Measurements from ENCODE around the gene DCST1.

Gene DCST1

DNA sequence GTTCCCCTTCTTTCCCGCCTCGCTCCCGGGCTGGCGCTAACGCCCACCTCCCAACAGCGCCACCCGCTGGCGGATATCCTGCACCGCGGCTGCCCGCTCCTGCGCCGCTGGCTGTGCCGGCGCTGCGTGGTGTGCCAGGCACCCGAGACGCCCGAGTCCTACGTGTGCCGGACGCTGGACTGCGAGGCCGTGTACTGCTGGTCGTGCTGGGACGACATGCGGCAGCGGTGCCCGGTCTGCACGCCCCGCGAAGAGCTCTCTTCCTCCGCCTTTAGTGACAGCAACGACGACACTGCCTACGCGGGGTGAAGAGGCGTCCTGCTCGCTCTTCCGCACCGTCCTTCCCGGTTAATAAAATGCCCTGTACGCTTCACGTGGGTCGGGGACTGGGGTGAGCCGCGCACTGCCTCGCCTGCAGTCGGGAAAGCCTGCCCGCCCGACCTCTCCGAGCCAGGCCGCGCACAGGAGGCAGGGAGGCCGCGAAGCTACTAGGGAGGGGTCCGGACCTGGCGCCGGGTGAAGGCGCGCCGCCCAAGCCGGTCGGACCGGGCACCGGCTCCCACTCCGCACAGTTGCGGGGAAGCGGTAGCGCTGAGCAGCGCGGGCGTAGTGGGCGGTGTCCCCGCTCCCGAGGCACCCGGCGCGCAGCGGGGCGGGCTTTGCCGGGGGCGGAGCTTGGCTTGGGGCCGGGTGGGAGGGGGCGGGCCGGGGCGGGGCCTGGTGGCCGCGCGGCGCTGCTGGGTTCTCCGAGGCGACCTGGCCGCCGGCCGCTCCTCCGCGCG lies 17.1 kb downstream of the DCST1 start, which contains the start of gene ADAM15:
ADAM15 (plus strand) TSS at position 757 of the 782 bp plus-strand sequence. CDS start 71 bp downstream, outside the sequence.
- DNase-seq: peak in 55 of 58 donors; percentile 21 to 83 (median 72)

DNA sequence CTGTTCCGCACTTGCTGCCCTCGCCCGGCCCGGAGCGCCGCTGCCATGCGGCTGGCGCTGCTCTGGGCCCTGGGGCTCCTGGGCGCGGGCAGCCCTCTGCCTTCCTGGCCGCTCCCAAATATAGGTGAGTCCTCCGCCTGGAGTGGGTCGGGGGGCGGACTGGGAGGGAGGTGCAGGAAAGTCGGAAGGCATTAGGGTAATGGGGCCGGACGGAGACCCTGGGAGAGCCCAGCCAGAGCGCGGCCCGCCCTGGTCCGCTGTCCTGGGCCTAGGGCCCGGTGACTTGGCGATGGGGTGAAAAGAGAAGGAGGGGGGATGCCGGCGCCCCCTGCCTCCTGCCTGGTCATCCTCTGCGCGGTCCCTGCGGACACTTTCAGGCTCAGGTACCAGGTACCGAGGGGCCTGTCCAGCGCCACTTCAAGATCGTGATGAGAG lies 17.7 kb downstream of the DCST1 start:
- DNase-seq: peak in 4 of 58 donors; percentile 40 to 63 (median 56)

DNA sequence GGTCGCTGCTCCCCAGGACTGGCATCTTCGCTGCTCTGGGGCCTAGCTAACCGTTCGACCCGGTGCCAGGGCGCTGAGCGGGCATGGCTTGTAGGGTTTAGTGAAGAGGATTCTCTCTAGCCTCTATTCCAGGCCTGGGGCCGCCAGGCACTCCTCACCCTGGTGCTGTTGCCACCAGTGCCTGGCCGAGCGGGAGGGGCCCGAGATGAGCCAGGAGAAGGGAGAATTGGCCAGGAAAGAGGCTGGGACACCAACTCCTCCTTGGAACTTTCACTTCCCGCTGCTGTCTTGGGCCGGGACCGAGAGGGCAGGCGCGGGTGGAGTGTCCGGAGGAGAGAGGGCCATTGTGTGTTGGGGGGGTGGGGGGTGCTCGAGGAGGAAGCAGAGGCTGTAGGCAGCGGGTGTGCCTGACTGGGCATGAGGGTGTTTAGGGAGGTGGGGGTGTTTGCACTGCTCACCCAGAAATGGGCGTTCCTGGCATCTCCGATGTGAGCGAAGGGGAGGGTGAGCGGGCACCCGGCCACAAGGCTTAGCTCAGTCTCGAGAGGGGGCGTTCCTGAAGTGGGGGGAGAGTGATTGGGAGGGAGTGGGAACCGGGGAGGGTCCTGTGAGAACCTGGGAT lies 18.3 kb downstream of the DCST1 start:
- peak in 44 of 58 donors; percentile 4 to 63 (median 41) for DNase-seq

DNA sequence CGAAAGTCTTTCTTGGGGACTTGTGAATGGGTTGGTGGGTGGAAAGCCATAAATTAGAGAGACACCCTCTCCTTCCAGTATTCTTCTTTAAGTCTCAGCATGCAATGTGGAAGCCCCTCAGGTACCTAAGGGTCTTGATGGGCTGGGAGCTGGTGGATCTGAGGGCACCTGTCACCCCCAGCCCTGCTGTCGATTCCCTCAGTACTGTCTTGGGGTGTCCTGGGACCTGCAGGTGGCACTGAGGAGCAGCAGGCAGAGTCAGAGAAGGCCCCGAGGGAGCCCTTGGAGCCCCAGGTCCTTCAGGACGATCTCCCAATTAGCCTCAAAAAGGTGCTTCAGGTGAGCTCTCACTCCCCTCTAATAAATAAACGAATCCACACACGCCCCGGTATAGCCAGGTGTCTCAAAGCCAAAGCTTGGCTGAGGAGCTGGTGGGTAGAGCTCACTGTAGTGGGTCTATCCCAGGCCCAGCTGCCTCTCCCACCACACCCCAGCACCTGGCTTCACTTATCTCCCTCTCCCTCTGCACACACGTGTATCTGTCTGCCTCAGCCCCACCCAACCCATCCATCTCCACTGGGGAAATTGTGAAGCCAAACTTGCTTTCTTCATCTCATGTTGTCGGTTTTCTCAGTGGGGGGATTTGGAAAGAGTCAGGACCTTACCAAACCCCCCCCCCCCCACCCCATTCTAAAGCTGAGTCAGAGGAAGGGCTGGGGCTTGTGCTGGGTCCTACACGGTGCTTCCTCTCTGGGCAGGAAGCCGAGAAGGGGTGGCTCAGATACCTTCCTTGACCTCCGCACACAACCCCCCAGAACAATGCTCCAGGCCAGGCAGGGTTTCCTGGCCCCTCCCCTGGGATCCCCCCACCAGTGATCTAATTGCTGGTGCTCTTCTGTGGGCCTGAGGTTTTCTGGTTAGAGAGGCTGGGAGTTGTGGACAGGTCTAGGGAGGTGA lies 19.1 kb downstream of the DCST1 start:
- peak in 1 of 58 donors; percentile 11 for DNase-seq

DNA sequence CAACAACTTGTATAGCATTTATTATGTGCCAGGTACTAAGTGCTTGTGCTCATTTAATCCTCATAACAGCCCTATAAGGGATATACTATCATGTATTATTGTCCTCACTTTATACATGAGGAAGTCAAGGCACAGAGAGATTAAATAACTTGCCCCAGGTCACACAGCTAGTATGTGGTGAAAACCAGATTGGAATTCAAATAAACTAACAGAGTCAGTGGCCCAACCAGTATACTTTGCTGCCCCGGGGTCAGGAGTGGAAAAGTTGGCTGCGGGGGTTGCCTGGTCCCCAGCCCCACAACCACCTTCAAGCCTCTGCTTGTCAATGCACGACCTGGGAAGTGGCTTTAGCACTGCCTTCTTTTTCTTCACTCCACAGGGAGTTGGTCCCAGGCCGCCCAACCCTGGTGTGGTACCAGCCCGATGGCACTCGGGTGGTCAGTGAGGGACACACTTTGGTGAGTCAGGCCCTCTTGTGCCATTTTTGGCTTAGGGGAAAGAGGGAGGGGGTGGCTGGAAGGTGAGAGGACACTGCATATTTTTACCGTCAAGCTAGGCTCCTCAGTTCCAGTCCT lies 20.0 kb downstream of the DCST1 start:
- no peak for DNase-seq

DNA sequence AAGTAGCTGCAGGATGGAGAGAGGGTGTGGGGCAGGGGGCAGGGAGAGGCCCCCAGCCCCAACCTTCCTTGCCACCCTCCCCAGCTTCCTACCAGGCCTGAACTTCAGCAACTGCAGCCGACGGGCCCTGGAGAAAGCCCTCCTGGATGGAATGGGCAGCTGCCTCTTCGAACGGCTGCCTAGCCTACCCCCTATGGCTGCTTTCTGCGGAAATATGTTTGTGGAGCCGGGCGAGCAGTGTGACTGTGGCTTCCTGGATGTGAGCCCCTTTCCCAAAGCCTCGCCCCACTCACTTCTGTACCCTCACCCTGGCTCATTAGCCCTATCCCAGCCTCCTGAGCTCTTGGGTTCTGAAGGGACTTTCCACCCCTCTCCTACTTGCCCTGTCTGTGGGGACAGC lies 23.5 kb downstream of the DCST1 start:
- no peak for DNase-seq

DNA sequence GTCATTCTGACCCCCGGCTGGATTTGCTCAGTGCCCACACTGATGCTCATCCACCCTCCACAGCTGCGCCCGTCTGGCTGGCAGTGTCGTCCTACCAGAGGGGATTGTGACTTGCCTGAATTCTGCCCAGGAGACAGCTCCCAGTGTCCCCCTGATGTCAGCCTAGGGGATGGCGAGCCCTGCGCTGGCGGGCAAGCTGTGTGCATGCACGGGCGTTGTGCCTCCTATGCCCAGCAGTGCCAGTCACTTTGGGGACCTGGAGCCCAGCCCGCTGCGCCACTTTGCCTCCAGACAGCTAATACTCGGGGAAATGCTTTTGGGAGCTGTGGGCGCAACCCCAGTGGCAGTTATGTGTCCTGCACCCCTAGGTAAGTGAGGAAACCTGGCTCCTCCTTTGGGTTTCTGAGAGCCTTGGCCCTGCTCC lies 24.2 kb downstream of the DCST1 start:
- no peak for DNase-seq

DNA sequence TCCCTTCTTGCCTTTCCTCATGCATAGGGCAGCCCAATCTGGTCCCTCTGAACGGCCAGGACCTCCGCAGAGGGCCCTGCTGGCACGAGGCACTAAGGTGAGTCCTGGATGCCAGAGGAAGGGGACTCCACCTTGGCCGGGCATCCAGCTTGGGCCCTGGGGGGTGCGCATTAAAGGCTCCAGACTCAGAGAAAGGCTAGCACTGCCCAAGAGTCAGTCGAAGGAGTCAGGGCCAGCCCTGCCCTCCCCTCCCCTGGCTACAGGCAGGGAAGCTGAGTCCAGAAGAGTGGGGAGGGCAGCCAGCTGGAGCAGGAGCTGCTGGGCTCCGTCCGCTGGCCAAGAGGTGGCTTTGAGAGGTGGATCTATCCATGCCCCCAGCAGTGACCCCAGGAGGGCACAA lies 27.1 kb downstream of the DCST1 start:
- DNase-seq: no peak

DNA sequence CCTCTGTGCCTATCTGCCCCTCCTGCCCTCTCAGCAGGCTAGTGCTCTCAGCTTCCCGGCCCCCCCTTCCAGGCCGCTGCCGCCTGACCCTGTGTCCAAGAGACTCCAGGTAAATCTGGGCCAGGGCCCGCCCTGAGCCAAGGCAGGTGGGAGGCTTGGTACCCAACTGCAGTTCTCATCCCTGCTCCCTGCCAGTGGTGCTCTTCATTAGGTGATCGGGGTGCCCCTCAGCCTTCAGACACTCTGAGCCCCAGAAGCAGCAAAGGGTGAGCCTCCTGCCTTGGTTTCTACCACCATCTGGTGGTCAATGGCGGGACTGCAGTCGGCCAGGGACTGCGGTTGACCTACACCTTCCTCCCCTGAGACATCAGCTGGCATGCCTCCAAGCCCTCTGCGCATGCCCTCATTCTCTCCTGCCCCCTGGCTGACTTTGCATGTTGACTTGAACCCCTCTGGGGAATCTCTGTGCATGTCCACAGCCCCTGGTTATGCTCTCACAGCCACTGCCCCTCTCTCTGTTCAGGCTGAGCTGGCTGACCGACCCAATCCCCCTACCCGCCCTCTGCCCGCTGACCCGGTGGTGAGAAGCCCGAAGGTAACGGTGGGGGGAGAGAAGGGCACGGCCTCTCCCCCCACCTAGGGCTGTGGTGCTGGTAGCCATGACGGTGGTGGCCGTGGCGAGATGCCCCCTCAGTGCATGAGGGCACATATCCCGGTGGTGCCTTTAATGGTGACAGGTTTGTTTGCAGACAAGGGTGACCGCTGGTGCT lies 27.9 kb downstream of the DCST1 start:
- DNase-seq: peak in 52 of 58 donors; percentile 21 to 84 (median 54)

DNA sequence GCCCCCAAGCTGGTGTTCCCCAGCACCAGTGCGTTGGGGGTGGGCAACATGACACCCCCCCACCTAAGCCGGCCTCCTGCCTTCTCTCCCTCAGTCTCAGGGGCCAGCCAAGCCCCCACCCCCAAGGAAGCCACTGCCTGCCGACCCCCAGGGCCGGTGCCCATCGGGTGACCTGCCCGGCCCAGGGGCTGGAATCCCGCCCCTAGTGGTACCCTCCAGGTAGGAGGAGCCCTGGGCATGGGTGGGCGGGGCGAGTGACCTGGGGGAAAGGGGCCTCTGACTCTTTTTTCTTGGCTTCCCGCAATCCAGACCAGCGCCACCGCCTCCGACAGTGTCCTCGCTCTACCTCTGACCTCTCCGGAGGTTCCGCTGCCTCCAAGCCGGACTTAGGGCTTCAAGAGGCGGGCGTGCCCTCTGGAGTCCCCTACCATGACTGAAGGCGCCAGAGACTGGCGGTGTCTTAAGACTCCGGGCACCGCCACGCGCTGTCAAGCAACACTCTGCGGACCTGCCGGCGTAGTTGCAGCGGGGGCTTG lies 28.6 kb downstream of the DCST1 start:
- DNase-seq: no peak

DNA sequence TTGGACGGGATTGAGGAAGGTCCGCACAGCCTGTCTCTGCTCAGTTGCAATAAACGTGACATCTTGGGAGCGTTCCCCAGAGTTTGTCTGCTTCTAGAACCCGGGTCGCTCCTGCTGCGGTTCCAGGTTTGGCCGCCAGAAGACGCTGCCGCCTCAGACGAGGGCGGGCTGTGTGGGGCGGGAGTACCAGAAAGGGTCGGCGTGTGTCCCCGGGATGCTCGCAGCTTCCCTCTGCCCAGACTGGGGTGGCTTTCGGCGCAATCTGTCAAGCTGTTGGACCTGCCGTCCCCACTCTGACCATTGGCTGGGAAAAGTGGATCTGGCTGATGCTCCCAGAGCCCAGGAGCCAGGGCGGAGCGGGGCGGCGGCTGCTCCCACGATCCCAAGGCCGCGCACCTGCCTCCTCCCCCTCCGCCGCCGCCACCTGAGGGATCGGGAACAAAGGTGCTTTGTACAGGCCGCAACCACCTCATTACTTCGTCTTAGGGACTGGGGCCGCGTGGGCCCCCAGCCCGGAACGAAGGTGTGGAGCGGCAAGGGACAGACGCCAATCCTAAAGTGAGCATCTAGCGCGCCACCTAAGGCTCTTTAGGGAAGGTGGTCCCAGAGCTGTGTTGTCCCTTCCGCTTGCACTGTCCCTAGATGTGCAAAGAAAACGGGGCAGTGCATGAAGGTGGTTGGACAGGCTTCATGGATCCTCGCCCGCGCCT lies 29.2 kb downstream of the DCST1 start:
- DNase-seq: peak in 9 of 58 donors; percentile 6 to 37 (median 13)

DNA sequence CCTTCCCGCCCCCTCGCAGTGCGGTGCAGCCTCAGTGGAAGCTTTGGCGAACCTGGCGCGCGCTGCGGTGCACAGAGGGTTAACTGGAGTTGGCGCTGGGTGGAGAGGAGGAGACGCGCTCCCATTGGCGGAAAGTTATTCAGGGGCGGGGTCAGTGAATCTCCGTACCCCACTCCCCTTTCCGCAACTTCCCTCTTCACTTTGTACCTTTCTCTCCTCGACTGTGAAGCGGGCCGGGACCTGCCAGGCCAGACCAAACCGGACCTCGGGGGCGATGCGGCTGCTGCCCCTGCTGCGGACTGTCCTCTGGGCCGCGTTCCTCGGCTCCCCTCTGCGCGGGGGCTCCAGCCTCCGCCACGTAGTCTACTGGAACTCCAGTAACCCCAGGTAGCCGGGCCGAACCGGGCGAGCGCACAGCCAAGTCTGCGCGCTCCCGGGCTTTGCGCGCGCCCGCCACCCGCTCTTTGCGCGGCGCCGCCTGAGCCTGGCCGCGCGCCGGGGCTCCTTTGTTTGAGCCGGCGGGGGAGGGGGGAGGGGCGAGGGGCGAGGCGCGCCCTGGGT lies 30.0 kb downstream of the DCST1 start, which contains the start of gene EFNA4:
EFNA4 (plus strand) TSS at position 191 of the 561 bp plus-strand sequence; CDS start at position 275, 84 bp downstream.
- DNase-seq: peak in 47 of 58 donors; percentile 15 to 78 (median 48)

DNA sequence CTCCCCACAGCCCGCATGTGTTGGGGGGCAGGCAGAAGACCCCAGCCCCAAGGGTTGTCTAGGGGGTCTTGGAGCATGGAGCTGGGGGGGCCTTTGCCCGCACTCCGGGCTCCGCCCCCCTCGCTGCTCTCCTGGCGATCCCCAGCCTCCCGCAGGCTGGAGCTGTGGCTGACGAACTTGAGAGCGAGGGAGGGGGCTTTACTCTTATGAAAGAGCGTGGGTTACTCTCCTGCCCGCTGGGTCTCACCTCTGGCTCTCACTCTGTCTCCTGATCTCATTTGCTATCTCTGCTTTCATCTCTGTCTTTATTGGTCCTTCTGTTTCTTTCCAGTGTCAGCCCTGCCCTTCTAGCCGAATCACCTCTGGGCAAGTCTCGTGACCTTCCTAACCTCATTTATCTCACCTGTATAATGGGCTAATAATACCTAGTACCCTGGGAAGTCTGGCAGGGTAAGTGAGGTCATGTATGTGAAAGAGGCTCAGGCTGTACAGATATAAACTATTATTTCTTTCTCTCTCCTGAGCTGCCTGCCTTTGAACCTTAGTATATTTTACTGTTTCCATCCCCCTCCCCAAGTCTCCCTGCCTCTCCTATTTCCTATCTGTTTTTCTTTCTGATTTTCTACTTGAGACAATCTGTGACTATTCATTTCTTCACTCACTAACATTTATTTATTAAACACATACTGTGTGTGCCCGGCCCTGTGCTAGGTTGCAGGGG lies 30.6 kb downstream of the DCST1 start:
- peak in 1 of 58 donors; percentile 67 for DNase-seq

DNA sequence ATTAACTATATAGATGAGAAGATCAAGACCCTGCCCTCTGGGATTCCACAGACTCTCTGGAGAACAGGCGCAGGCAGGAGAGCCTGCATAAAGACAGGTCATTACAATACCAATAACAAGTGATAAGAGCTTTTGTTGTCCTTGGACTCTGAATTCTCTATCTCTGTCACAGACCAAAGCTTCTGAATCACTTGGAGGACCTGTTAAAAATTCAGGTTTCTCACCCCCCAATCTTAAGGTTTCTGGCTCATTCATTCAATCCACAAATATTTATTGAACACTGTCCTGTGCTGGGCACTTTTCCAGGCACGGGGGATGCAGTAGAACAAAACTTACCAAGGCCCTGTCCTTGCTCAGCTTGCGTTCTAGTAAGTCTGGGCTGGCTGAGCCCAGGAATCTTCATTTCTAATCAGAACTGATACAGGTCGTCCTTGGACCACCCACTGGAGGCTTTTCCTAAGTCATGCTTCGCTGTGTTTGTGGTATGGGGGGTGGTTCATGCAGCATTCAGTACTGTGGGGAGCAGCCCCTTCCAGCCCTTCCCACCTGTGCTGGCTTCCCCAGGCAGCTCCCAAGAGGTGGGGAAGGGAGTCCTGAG lies 31.3 kb downstream of the DCST1 start:
- DNase-seq: no peak

DNA sequence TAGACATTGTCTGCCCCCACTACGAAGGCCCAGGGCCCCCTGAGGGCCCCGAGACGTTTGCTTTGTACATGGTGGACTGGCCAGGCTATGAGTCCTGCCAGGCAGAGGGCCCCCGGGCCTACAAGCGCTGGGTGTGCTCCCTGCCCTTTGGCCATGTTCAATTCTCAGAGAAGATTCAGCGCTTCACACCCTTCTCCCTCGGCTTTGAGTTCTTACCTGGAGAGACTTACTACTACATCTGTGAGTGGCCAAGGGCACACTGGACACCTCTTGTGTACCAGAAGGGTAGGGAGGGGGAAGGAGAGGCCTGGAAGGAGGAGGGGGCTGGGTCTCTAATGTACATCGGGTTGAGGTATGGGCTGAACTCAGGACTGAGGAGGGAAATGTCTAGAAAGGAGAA lies 33.2 kb downstream of the DCST1 start:
- DNase-seq: no peak

DNA sequence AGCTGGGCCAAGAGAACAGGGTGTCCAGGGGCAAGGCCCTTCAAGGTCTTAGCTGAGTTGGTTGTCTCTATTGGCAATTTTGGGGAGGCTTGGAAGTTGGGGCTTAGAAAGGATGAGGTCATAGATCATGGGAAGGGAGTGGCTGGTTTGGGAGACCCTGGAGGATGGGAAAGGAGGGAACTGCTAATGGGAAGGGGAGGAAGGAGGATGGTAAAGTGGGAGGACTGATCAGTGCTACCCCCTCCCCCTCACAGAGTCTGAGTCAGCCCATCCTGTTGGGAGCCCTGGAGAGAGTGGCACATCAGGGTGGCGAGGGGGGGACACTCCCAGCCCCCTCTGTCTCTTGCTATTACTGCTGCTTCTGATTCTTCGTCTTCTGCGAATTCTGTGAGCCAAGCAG lies 35.0 kb downstream of the DCST1 start:
- no peak for DNase-seq

DNA sequence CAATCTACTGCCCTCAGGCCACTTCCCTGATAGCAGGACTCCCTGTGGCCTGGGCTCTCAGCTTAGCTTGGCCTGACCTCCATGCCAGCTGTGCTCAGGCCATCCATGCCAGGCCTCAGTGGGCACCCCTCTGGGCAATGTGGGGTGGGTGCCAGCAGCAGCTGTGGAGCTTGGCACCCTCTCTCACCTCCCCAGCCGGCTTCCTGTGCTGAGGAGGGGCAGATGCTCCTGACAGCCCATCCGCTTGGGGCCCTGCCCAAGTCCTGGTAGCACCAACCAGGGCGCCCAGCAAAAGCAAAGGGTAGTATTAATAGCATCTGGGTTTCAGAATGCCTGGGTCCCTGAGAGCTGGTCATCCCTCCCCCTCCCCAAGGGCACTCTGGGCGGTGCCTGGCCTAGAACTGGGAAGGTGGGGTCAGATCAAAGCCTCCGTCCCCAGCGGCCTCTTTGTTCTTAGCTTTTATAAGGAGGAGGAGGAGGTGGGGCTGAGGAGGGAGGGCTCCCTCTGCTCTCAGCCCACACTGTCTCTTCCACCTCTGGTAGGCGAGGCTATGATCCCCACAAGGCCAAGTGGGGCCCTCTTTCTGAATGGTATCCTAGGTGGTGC lies 36.0 kb downstream of the DCST1 start:
- peak in 4 of 58 donors; percentile 10 to 52 (median 20) for DNase-seq
